Mammary epithelial cell (primary cell): ENCODE measurements around the gene LCOR.

Source experiments
- EZH2 ChIP-seq: IDR thresholded peaks from 2 replicates; pipeline ENCODE4 v1.6.1; 2012; ENCODE audit warnings: low read length, inconsistent platforms, borderline replicate concordance
- TF ChIP-seq, protein P1 (sequence below), 2 donors: IDR thresholded peaks in 1 of 2; conservative IDR thresholded peaks in 1 of 2; 2 replicates each; pipeline ENCODE4 v1.5.1; 2011 to 2012; ENCODE audit warnings: inconsistent platforms in 2 of 2, low read length in 2 of 2, mild to moderate bottlenecking in 2 of 2, control low read depth in 1 of 2, low read depth in 1 of 2; ENCODE audit not compliant: insufficient read depth in 1 of 2; ENCODE audit errors: extremely low read depth in 1 of 2

GRCh38 chr10:97028832-97029178 lies 196.7 kb downstream of the LCOR start:
- TF ChIP-seq, protein P1, sequence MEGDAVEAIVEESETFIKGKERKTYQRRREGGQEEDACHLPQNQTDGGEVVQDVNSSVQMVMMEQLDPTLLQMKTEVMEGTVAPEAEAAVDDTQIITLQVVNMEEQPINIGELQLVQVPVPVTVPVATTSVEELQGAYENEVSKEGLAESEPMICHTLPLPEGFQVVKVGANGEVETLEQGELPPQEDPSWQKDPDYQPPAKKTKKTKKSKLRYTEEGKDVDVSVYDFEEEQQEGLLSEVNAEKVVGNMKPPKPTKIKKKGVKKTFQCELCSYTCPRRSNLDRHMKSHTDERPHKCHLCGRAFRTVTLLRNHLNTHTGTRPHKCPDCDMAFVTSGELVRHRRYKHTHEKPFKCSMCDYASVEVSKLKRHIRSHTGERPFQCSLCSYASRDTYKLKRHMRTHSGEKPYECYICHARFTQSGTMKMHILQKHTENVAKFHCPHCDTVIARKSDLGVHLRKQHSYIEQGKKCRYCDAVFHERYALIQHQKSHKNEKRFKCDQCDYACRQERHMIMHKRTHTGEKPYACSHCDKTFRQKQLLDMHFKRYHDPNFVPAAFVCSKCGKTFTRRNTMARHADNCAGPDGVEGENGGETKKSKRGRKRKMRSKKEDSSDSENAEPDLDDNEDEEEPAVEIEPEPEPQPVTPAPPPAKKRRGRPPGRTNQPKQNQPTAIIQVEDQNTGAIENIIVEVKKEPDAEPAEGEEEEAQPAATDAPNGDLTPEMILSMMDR (conservative IDR thresholded peaks at IDR 0.05 in 1 of 2, IDR thresholded peaks at IDR 0.05 in 1 of 2; ENCODE audit: extremely low read depth in 1 of 2, insufficient read depth in 1 of 2, low read depth in 1 of 2, low read length in 2 of 2) = no peak
- TF ChIP-seq EZH2 = no peak
